Fibroblast of lung (primary cell): ENCODE results near the gene SEMA4B. TPM values are rescaled to one million over a fixed set of nuclear protein-coding genes. Genes with fewer than 3 reads are reported as not detected.

Experiments used
- DNase-seq, 2 donors: peaks; one replicate each; pipeline versions ENCODE4 v3.0.0 to v3.0.0-alpha.2; 2010; ENCODE audit warnings: low read depth in 2 of 2
- H2AFZ ChIP-seq: 2 replicates; pipeline ENCODE4 v1.5.1; 2012; ENCODE audit warnings: low read length, control low read depth, inconsistent platforms
- H3K27ac ChIP-seq: 2 replicates; pipeline ENCODE4 v1.5.1; 2011; ENCODE audit warnings: low read length, control low read depth; ENCODE audit not compliant: insufficient read depth
- H3K27me3 ChIP-seq: 2 replicates; pipeline ENCODE4 v1.5.1; 2011; ENCODE audit warnings: mild to moderate bottlenecking, low read length; ENCODE audit not compliant: control insufficient read depth, insufficient read depth
- H3K36me3 ChIP-seq: 2 replicates; pipeline ENCODE4 v1.5.1; 2011; ENCODE audit warnings: low read length; ENCODE audit not compliant: control insufficient read depth, insufficient read depth
- H3K4me1 ChIP-seq: 2 replicates; pipeline ENCODE4 v1.5.1; 2011; ENCODE audit warnings: low read length; ENCODE audit not compliant: control insufficient read depth, insufficient read depth; ENCODE audit errors: extremely low read depth
- H3K4me2 ChIP-seq: 2 replicates; pipeline ENCODE4 v1.5.1; 2011; ENCODE audit warnings: low read length, control low read depth; ENCODE audit not compliant: insufficient read depth; ENCODE audit errors: extremely low read depth
- H3K4me3 ChIP-seq, 4 experiments: fragments of 200-600 bp in 1 of 4; sonication (generic) in 1 of 4; replicated peaks in 1 of 4; 2 replicates each; pipeline ENCODE4 v1.5.1; 2011 to 2016; ENCODE audit warnings: low read length in 4 of 4, low read depth in 3 of 4, mild to moderate bottlenecking in 3 of 4, control low read depth in 2 of 4, inconsistent platforms in 1 of 4, mixed read lengths in 1 of 4; ENCODE audit not compliant: insufficient read depth in 1 of 4; ENCODE audit errors: control extremely low read depth in 1 of 4
- H3K79me2 ChIP-seq: 2 replicates; pipeline ENCODE4 v1.5.1; 2012; ENCODE audit warnings: mild to moderate bottlenecking, low read length, inconsistent platforms; ENCODE audit not compliant: control insufficient read depth, insufficient read depth
- H3K9ac ChIP-seq: 2 replicates; pipeline ENCODE4 v1.5.1; 2011; ENCODE audit warnings: mild to moderate bottlenecking, low read length, control low read depth; ENCODE audit not compliant: insufficient read depth
- H3K9me3 ChIP-seq: 2 replicates; pipeline ENCODE4 v1.5.1; 2012; ENCODE audit warnings: low read depth, low read length; ENCODE audit not compliant: control insufficient read depth, insufficient read depth
- H4K20me1 ChIP-seq: 2 replicates; pipeline ENCODE4 v1.5.1; 2011; ENCODE audit warnings: low read length; ENCODE audit not compliant: control insufficient read depth, insufficient read depth; ENCODE audit errors: extremely low read depth
- CTCF ChIP-seq, 2 donors: IDR thresholded peaks in 1 of 2; conservative IDR thresholded peaks in 1 of 2; 1 replicate in 1 of 2; 2 replicates in 1 of 2; pipeline ENCODE4 v1.5.1; 2011 to 2012; ENCODE audit warnings: low read length in 2 of 2, control low read depth in 1 of 2, inconsistent platforms in 1 of 2, low read depth in 1 of 2, mild to moderate bottlenecking in 1 of 2
- EZH2 ChIP-seq: IDR thresholded peaks from 2 replicates; pipeline ENCODE4 v1.5.1; 2012; ENCODE audit warnings: low read length, control low read depth, mild to moderate bottlenecking; ENCODE audit errors: missing control alignments
- polyA minus RNA-seq: library from RNA; depleted of rRNA, polyadenylated mRNA; stranded (reverse); fragments of >200 nt; gene quantifications from 2 replicates; pipeline ENCODE4 v1.2.3, GENCODE V29; 2011; ENCODE audit warnings: low replicate concordance
- polyA plus RNA-seq, 2 donors: library from polyadenylated mRNA; depleted of rRNA in 1 of 2; stranded (reverse) in 1 of 2; unstranded in 1 of 2; fragments of >200 nt; gene quantifications; 2 replicates each; pipeline ENCODE4 v1.2.1, GENCODE V29; 2011 to 2012; ENCODE audit warnings: missing spikeins in 1 of 2
- total RNA-seq: library from RNA; depleted of rRNA; stranded (reverse); fragments of >200 nt; gene quantifications from 2 replicates; pipeline ENCODE4 v1.2.1, GENCODE V29; 2014

Gene SEMA4B
- total RNA-seq (14.1 and 30.4 TPM in 2 replicates), polyA plus RNA-seq (9.5 and 12.8 TPM in 2 replicates), polyA minus RNA-seq (28.5 and 73.0 TPM in 2 replicates)
- polyA plus RNA-seq (2012): 13.4 and 13.5 TPM in 2 replicates

- H3K4me2 ChIP-seq: peak within 1 kb of the TSS; percentile 96
- H3K4me3 ChIP-seq: peak within 1 kb of the TSS; percentile 63 to 79 (median 76)
- H4K20me1 ChIP-seq: no peaks in the 10 kb centered on the region
- H3K79me2 ChIP-seq: no peaks in the 10 kb centered on the region
- H3K9me3 ChIP-seq: no peaks in the 10 kb centered on the region
- H3K27me3 ChIP-seq: no peaks in the 10 kb centered on the region
- TF ChIP-seq EZH2 (no peak), CTCF (conservative IDR thresholded peaks at IDR 0.05 in 1 of 2, IDR thresholded peaks at IDR 0.05 in 1 of 2; ENCODE audit: low read depth in 1 of 2, low read length in 2 of 2) (no peak)
- H3K9ac ChIP-seq: peak within 1 kb of the TSS; percentile 59
- H3K27ac ChIP-seq: peak within 1 kb of the TSS; percentile 16
- DNase-seq: peak; percentile 29 to 57
- H2AFZ ChIP-seq: peak within 1 kb of the TSS; percentile 59
- no peaks in the 10 kb centered on the region for H3K36me3 ChIP-seq
- no peaks in the 10 kb centered on the region for H3K4me1 ChIP-seq
Observed at GRCh38 chr15:90201130-90201943, at the start of gene SEMA4B. Gene SEMA4B, plus strand, starts transcription at chr15:90201330. Its CDS starts 249 bp downstream, at chr15:90201579.

- Histone ChIP-seq H4K20me1 (no peaks in the 10 kb centered on the region), H3K9ac (no peak overlapping the region), H3K27me3 (no peaks in the 10 kb centered on the region), H3K27ac (no peak overlapping the region), H3K79me2 (no peaks in the 10 kb centered on the region), H3K4me2 (no peak overlapping the region), H3K4me3 (no peak overlapping the region), H3K36me3 (no peaks in the 10 kb centered on the region), H2AFZ (no peak overlapping the region), H3K4me1 (peaks cover 10% of the 10 kb centered on the region), H3K9me3 (no peaks in the 10 kb centered on the region)
- DNase-seq: no peak
- TF ChIP-seq CTCF (conservative IDR thresholded peaks at IDR 0.05 in 1 of 2, IDR thresholded peaks at IDR 0.05 in 1 of 2; ENCODE audit: low read depth in 1 of 2, low read length in 2 of 2) (no peak), EZH2 (no peak)
Observed at GRCh38 chr15:90151989-90152645, 49.0 kb upstream of the SEMA4B start.

GRCh38 chr15:90153658-90154057, 47.5 kb upstream of the SEMA4B start:
- no peak overlapping the region for H3K4me3 ChIP-seq
- H3K27ac ChIP-seq: no peak overlapping the region
- H3K36me3 ChIP-seq: no peaks in the 10 kb centered on the region
- H3K9me3 ChIP-seq: no peaks in the 10 kb centered on the region
- peaks cover 15% of the 10 kb centered on the region for H3K4me1 ChIP-seq
- no peak overlapping the region for H2AFZ ChIP-seq
- DNase-seq: no peak
- no peak overlapping the region for H3K9ac ChIP-seq
- H3K4me2 ChIP-seq: no peak overlapping the region
- no peaks in the 10 kb centered on the region for H3K79me2 ChIP-seq
- H3K27me3 ChIP-seq: no peaks in the 10 kb centered on the region
- TF ChIP-seq EZH2 (no peak), CTCF (conservative IDR thresholded peaks at IDR 0.05 in 1 of 2, IDR thresholded peaks at IDR 0.05 in 1 of 2; ENCODE audit: low read depth in 1 of 2, low read length in 2 of 2) (no peak)
- no peaks in the 10 kb centered on the region for H4K20me1 ChIP-seq
